DMS53 (cell line): ENCODE measurements around the gene PIEZO2.

Experiments used
- DNase-seq: peaks from one replicate; lab custom pipeline; 2025; lab: John Stamatoyannopoulos, UW

PIEZO2 gene

GRCh38 chr18:11112286-11112685 is 37.1 kb downstream of the PIEZO2 start:
- DNase-seq, result no peak

DNA sequence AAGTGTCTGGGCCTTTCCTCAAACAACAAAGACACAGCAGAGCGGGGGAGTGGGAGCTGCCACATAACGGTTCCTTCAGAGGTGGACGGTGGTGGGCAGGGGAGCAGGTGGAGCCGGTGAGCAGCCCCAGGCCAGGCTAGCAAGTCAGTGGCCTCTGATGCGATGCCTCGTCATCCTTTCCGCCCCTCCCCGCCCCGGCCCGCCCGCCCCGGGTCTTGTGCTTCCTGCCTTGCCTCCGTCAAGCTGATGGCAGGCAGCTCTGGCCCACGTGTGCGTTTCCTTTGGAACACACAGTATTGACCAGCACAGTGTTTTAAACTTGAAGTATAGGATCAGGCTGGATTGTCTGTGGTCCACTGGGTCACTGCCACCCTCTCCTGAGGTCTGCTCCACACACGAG is 38.9 kb downstream of the PIEZO2 start:
- no peak for DNase-seq

GRCh38 chr18:11108947-11109346 is 40.4 kb downstream of the PIEZO2 start:
- peak; percentile 19 for DNase-seq

- DNase-seq, result peak; percentile 31
These were observed 42.5 kb downstream of the PIEZO2 start for GRCh38 chr18:11106894-11107293.

GRCh38 chr18:11105463-11105862 is 43.9 kb downstream of the PIEZO2 start:
- DNase-seq, result no peak

- DNase-seq, result no peak
These were observed 45.1 kb downstream of the PIEZO2 start for GRCh38 chr18:11104307-11104706.

GRCh38 chr18:11096839-11097750 is 52.3 kb downstream of the PIEZO2 start:
- no peak for DNase-seq

GRCh38 chr18:11096411-11096810 is 53.0 kb downstream of the PIEZO2 start:
- DNase-seq, result no peak

- DNase-seq, result no peak
These were observed 53.6 kb downstream of the PIEZO2 start for GRCh38 chr18:11095674-11096293.

DNA sequence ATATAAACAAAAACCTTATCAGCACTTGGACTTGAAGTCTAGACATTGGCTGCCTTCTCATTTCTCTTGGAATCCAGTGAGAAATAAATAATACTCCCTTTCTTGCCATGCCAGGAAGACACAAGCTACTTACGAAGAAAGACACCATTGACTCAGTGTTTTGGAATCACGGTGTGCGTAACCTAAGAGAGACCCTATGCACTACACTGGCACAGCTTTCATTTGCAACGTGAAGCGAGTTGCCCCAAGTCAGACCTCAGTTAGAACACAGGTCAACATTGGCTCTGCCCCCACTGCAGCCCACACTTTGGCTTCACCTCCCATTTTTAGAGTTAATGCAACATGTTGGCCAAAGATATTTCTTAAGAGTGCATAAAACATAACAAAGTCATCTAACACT is 54.2 kb downstream of the PIEZO2 start:
- no peak for DNase-seq

GRCh38 chr18:11091746-11092145 is 57.6 kb downstream of the PIEZO2 start:
- DNase-seq, result no peak

DNA sequence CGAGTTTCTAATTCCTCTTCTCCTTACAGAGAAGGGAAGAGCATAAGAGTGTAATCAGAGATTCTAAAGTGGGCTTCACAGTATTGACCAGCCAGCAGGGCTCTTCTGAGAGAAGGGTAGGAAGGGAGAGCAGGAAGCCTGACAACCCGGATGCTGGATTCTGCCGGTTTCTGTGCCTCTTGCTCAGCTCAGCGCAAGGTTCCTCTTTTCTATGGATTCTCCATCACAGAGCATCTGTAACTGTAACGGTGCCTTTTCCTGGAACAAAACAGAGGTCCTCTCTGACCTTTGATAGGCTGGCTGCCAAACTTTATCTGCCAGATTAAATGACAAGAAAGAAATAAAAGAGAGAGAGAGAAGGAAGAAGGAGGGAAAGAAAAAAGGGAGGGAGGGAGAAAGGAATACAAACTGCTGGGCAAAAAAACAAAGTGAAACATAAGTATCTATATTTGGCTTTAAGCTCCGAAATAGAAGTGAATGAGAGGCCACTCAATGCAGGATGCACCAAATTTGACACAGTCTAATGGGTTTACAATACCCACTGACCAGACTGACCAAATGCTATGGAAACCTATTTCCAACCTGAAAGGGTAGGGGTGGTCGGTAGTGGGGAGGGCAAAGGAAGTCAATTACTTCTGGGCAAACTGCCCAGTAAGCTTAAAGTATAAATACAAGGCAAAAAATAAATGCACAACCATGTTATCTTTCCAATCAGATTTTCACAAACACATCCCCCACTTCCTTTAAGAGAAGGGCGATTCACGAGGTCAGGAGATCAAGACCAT is 59.2 kb downstream of the PIEZO2 start:
- no peak for DNase-seq

- no peak for DNase-seq
These were observed 68.3 kb downstream of the PIEZO2 start for GRCh38 chr18:11081009-11081532.

DNA sequence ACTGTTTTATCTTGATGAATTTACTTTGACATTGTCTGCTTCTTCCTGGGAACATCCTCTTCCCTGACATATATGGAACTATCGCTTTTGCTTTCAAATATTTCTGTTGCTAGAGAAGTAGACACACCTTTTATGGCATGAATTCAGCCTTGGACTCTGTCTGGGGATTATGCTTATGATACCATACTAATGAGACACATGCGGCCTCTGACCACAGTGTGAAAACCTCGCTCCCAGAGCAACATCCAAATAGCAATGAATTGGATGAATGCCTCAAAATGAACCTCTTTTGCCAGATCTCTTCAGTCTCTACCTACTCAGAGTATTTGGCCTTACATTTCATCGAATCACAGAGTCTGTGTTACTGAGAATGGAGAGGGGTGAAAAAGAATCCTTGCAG is 70.9 kb downstream of the PIEZO2 start:
- DNase-seq, result no peak

- no peak for DNase-seq
These were observed 71.7 kb downstream of the PIEZO2 start for GRCh38 chr18:11077548-11078187.

DNA sequence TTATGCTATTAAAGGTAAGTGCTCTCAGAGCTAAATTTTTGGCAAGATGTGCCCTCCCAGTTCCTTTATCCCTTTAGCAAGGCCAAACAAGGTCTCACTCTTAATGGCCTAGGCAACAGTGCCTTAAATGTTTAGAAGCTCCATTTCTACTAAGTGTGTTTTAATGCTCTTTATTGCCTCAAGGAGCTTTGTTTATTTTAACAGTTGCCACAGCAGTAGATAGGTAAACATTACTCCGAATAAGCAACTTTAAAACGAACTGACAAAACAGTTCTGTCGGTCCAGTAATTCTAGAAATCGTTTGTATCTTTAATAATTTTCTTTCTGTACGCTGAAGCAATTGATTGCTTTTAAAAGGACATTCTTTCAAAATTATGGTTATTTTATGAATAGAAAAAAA is 74.5 kb downstream of the PIEZO2 start:
- DNase-seq, result peak; percentile 25

GRCh38 chr18:11073971-11074370 is 75.4 kb downstream of the PIEZO2 start:
- DNase-seq, result no peak

DNA sequence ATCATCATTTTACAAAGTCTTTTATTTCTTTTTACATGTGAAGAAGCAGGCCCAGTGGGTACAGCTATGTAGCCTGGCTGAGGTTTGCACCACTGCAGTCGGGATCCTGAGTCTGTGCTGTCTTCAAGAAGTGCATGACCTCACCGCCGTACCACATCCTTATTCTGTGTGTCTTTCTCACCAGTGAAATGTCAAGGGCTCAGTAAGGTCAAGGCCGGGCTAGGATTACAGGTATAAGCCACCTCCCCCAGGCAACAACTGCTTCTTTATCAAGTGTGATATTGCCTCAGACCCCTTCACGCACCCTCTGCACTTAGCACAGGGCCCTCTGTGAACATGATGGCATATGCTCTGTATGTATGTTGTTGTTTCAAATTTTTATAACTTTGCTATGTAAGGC is 76.7 kb downstream of the PIEZO2 start:
- DNase-seq, result no peak

GRCh38 chr18:11071300-11071699 is 78.1 kb downstream of the PIEZO2 start:
- DNase-seq, result no peak

- DNase-seq, result no peak
These were observed 78.8 kb downstream of the PIEZO2 start for GRCh38 chr18:11070593-11070992.

- DNase-seq, result no peak
These were observed 83.3 kb downstream of the PIEZO2 start for GRCh38 chr18:11066038-11066437.
